GM18520 (cell line): ENCODE data around the gene CUZD1.

Experiments
- ATAC-seq: cut with Tn5 transposase; IDR thresholded peaks from one replicate; pipeline ENCODE4 v1.9.1; 2021; ENCODE audit not compliant: unreplicated experiment

CUZD1 gene

GRCh38 chr10:122815458-122815857, 30.2 kb downstream of the CUZD1 start:
- no peak for ATAC-seq

GRCh38 chr10:122814493-122814892, 31.2 kb downstream of the CUZD1 start:
- ATAC-seq, result no peak

- no peak for ATAC-seq
Measured at GRCh38 chr10:122812751-122813150, 32.9 kb downstream of the CUZD1 start.

GRCh38 chr10:122802282-122802681, 43.4 kb downstream of the CUZD1 start:
- ATAC-seq, result no peak

DNA sequence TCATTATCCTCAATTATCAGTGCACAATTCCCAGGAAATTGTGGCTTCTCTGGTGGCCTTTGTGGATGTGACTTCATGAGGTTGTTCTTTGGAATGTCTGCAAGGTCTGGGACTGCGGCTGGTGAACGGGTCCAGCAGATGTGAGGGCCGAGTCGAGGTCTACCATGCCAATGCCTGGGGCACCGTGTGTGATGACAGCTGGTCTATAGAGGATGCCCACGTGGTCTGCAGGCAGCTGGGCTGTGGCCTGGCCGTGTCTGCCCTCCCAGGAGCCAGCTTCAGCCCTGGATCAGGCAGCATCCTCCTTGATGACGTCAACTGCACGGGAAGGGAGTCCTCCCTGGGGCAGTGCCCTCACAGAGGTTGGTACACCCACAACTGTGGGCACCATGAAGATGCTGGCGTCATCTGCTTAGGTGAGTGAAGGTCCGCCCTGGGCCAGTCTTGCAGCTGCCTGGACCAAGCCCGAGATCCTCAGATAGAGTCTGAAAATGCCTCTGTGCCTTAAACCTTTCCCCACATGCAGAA, 46.9 kb downstream of the CUZD1 start:
- ATAC-seq, result no peak

DNA sequence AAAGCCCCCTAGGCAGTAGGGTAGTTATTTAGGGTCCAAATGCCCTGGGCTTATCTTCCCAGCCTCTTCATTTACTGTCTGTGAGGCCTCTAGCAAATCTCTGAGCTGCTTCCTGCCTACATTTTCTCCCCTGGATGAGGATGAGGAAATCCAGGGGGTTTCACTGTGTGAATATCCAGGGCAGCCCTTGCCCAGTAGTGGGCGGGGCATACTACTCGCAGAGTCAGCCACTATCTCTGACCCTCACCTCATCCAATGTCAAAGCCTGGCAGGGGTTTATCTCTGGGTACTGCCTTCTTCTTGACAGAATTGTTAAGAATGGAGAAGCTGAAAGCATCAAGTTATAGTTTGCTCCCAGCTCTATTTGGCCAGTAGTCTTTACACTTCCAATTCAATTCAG, 48.9 kb downstream of the CUZD1 start:
- no peak for ATAC-seq

- ATAC-seq, result no peak
Measured at GRCh38 chr10:122795924-122796323, 49.7 kb downstream of the CUZD1 start.

GRCh38 chr10:122786269-122786668, 59.4 kb downstream of the CUZD1 start:
- ATAC-seq, result no peak

DNA sequence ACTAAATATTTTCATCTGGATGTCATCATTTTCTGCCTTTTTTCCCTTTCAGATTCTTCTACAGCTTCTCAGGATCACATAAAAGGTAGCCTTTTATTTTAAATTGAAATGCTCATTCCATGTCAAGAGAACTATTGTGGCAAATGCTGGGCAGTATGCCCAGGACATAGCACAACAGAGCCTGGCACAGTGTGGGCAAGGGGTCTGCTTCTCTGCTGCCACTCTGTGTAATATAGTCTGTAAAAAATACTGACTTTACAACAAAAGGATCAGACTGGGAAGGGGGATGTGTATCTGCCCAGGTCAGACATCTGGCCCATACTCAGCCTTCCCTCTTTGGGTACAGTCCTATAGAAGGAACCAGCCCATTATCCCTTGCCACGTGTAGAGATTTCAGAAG, 62.7 kb downstream of the CUZD1 start:
- ATAC-seq, result no peak
